ENCODE results near the gene GNA12.

DNA sequence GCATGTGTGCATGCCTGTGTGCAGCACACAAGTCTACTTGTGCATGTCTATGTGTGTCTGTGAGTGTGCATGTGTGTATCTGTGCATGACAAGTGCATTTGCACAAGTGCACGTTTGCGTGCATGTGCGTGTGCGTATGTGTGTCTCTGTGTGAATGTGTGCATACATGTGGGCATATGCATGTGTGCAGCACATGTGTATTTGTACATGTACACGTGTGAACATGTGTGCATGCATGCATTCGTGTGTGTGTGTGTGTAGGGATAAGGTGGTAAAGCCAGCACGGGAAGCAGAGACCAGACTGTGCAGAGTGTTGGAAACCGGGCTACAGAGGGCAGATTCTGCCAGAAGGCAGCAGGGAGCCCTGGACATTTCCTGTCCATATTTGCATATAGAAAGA lies 35.9 kb upstream of the GNA12 start:
- no peak for TF ChIP-seq POLR2AphosphoS5 (IDR thresholded peaks at IDR 0.05; ENCODE audit: low read depth, low read length)
- TF ChIP-seq, protein P1, sequence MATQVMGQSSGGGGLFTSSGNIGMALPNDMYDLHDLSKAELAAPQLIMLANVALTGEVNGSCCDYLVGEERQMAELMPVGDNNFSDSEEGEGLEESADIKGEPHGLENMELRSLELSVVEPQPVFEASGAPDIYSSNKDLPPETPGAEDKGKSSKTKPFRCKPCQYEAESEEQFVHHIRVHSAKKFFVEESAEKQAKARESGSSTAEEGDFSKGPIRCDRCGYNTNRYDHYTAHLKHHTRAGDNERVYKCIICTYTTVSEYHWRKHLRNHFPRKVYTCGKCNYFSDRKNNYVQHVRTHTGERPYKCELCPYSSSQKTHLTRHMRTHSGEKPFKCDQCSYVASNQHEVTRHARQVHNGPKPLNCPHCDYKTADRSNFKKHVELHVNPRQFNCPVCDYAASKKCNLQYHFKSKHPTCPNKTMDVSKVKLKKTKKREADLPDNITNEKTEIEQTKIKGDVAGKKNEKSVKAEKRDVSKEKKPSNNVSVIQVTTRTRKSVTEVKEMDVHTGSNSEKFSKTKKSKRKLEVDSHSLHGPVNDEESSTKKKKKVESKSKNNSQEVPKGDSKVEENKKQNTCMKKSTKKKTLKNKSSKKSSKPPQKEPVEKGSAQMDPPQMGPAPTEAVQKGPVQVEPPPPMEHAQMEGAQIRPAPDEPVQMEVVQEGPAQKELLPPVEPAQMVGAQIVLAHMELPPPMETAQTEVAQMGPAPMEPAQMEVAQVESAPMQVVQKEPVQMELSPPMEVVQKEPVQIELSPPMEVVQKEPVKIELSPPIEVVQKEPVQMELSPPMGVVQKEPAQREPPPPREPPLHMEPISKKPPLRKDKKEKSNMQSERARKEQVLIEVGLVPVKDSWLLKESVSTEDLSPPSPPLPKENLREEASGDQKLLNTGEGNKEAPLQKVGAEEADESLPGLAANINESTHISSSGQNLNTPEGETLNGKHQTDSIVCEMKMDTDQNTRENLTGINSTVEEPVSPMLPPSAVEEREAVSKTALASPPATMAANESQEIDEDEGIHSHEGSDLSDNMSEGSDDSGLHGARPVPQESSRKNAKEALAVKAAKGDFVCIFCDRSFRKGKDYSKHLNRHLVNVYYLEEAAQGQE (IDR thresholded peaks at IDR 0.05; ENCODE audit: insufficient read depth in 1 of 2, low read depth in 2 of 2, low read length in 2 of 2), result no peak

Measured in PFSK-1 (cell line).